Measurements from ENCODE around the gene GLRX5. TPM values are rescaled to one million over a fixed set of nuclear protein-coding genes. Genes with fewer than 3 reads are reported as not detected.

Gene GLRX5
- total RNA-seq, 1 experiment from 2014 or later: 72.8 TPM

- TF ChIP-seq ZNF138 (CRISPR knock-in tag; conservative IDR thresholded peaks at IDR 0.05): no peak
- TF ChIP-seq, protein P1, sequence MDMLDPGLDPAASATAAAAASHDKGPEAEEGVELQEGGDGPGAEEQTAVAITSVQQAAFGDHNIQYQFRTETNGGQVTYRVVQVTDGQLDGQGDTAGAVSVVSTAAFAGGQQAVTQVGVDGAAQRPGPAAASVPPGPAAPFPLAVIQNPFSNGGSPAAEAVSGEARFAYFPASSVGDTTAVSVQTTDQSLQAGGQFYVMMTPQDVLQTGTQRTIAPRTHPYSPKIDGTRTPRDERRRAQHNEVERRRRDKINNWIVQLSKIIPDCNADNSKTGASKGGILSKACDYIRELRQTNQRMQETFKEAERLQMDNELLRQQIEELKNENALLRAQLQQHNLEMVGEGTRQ (CRISPR knock-in tag; IDR thresholded peaks at IDR 0.05): no peak
- TF ChIP-seq, protein P2, sequence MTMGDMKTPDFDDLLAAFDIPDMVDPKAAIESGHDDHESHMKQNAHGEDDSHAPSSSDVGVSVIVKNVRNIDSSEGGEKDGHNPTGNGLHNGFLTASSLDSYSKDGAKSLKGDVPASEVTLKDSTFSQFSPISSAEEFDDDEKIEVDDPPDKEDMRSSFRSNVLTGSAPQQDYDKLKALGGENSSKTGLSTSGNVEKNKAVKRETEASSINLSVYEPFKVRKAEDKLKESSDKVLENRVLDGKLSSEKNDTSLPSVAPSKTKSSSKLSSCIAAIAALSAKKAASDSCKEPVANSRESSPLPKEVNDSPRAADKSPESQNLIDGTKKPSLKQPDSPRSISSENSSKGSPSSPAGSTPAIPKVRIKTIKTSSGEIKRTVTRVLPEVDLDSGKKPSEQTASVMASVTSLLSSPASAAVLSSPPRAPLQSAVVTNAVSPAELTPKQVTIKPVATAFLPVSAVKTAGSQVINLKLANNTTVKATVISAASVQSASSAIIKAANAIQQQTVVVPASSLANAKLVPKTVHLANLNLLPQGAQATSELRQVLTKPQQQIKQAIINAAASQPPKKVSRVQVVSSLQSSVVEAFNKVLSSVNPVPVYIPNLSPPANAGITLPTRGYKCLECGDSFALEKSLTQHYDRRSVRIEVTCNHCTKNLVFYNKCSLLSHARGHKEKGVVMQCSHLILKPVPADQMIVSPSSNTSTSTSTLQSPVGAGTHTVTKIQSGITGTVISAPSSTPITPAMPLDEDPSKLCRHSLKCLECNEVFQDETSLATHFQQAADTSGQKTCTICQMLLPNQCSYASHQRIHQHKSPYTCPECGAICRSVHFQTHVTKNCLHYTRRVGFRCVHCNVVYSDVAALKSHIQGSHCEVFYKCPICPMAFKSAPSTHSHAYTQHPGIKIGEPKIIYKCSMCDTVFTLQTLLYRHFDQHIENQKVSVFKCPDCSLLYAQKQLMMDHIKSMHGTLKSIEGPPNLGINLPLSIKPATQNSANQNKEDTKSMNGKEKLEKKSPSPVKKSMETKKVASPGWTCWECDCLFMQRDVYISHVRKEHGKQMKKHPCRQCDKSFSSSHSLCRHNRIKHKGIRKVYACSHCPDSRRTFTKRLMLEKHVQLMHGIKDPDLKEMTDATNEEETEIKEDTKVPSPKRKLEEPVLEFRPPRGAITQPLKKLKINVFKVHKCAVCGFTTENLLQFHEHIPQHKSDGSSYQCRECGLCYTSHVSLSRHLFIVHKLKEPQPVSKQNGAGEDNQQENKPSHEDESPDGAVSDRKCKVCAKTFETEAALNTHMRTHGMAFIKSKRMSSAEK (CRISPR knock-in tag; IDR thresholded peaks at IDR 0.05; ENCODE audit: borderline replicate concordance): no peak; the same call in 1 of the 2 replicates
- TF ChIP-seq, protein P3, sequence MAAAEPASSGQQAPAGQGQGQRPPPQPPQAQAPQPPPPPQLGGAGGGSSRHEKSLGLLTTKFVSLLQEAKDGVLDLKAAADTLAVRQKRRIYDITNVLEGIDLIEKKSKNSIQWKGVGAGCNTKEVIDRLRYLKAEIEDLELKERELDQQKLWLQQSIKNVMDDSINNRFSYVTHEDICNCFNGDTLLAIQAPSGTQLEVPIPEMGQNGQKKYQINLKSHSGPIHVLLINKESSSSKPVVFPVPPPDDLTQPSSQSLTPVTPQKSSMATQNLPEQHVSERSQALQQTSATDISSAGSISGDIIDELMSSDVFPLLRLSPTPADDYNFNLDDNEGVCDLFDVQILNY (CRISPR knock-in tag; IDR thresholded peaks at IDR 0.05): no peak
- TF ChIP-seq NFATC4 (CRISPR knock-in tag; IDR thresholded peaks at IDR 0.05): no peak
- no peak for TF ChIP-seq MYBL2 (CRISPR knock-in tag; IDR thresholded peaks at IDR 0.05)
- TF ChIP-seq E2F1 (CRISPR knock-in tag; IDR thresholded peaks at IDR 0.05): no peak
- no peak for TF ChIP-seq ZNF121 (CRISPR knock-in tag; IDR thresholded peaks at IDR 0.05)
- TF ChIP-seq, protein P4, sequence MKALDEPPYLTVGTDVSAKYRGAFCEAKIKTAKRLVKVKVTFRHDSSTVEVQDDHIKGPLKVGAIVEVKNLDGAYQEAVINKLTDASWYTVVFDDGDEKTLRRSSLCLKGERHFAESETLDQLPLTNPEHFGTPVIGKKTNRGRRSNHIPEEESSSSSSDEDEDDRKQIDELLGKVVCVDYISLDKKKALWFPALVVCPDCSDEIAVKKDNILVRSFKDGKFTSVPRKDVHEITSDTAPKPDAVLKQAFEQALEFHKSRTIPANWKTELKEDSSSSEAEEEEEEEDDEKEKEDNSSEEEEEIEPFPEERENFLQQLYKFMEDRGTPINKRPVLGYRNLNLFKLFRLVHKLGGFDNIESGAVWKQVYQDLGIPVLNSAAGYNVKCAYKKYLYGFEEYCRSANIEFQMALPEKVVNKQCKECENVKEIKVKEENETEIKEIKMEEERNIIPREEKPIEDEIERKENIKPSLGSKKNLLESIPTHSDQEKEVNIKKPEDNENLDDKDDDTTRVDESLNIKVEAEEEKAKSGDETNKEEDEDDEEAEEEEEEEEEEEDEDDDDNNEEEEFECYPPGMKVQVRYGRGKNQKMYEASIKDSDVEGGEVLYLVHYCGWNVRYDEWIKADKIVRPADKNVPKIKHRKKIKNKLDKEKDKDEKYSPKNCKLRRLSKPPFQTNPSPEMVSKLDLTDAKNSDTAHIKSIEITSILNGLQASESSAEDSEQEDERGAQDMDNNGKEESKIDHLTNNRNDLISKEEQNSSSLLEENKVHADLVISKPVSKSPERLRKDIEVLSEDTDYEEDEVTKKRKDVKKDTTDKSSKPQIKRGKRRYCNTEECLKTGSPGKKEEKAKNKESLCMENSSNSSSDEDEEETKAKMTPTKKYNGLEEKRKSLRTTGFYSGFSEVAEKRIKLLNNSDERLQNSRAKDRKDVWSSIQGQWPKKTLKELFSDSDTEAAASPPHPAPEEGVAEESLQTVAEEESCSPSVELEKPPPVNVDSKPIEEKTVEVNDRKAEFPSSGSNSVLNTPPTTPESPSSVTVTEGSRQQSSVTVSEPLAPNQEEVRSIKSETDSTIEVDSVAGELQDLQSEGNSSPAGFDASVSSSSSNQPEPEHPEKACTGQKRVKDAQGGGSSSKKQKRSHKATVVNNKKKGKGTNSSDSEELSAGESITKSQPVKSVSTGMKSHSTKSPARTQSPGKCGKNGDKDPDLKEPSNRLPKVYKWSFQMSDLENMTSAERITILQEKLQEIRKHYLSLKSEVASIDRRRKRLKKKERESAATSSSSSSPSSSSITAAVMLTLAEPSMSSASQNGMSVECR (CRISPR knock-in tag; IDR thresholded peaks at IDR 0.05; ENCODE audit: borderline replicate concordance): no peak
- TF ChIP-seq ZNF281 (CRISPR knock-in tag; IDR thresholded peaks at IDR 0.05): no peak
- no peak for TF ChIP-seq ZNF416 (CRISPR knock-in tag; IDR thresholded peaks at IDR 0.05)
- no peak for TF ChIP-seq ZNF263 (CRISPR knock-in tag; IDR thresholded peaks at IDR 0.05; ENCODE audit: low read depth)
- no peak for TF ChIP-seq FOXP4 (CRISPR knock-in tag; IDR thresholded peaks at IDR 0.05)
- no peak for TF ChIP-seq NR2C2 (CRISPR knock-in tag; IDR thresholded peaks at IDR 0.05)
- no peak for TF ChIP-seq ZNF219 (CRISPR knock-in tag; IDR thresholded peaks at IDR 0.05; ENCODE audit: borderline replicate concordance)
- no peak for TF ChIP-seq ATF6 (CRISPR knock-in tag; IDR thresholded peaks at IDR 0.05)
- TF ChIP-seq SMAD3 (CRISPR knock-in tag; IDR thresholded peaks at IDR 0.05; ENCODE audit: borderline replicate concordance): no peak
- no peak for TF ChIP-seq NFYB (CRISPR knock-in tag; conservative IDR thresholded peaks at IDR 0.05; ENCODE audit: low read depth)
- no peak for TF ChIP-seq TP53 (CRISPR knock-in tag; IDR thresholded peaks at IDR 0.05)
Observed at GRCh38 chr14:95575840-95576473, 41.1 kb downstream of the GLRX5 start (continued).

Measured in WTC11 (cell line).